ENCODE measurements around the gene WIF1. TPM values are rescaled to one million over a fixed set of nuclear protein-coding genes. Genes with fewer than 3 reads are reported as not detected.

Gene WIF1
- total RNA-seq, 2 experiments from 2014 or later, result not detected

GRCh38 chr12:65067383-65067782, 53.7 kb downstream of the WIF1 start:
- POLR2A ChIA-PET, result no interaction called here
- Histone ChIP-seq H3K9me3 (ENCODE audit: control insufficient read depth in 1 of 2, insufficient read depth in 1 of 2, low read length in 2 of 2) (no peaks in the 10 kb centered on the region), H3K27ac (ENCODE audit: low read depth in 1 of 2, low read length in 2 of 2) (no peak overlapping the region), H3K4me3 (ENCODE audit: low read length) (no peak overlapping the region), H3K36me3 (ENCODE audit: insufficient read depth, low read length) (no peaks in the 10 kb centered on the region), H3K27me3 (ENCODE audit: control insufficient read depth in 1 of 2, insufficient read depth in 2 of 2, low read length in 2 of 2) (peaks cover 0 to 6% of the 10 kb centered on the region in 2 experiments), H3K4me1 (ENCODE audit: insufficient read depth, low read length) (no peaks in the 10 kb centered on the region)
- peak; percentile 5 for TF ChIP-seq CTCF (IDR thresholded peaks at IDR 0.05)
- H3K36me3 Mint-ChIP-seq (ENCODE audit: low read depth), result no peaks in the 10 kb centered on the region
- no peak overlapping the region for H3K4me3 Mint-ChIP-seq
- peaks cover 38% of the 10 kb centered on the region for H3K27me3 Mint-ChIP-seq
- CTCF ChIA-PET, result no interaction called here
- ATAC-seq (ENCODE audit: poor library complexity) (no peak), DNase-seq (no peak)
- H3K27ac Mint-ChIP-seq, result no peak overlapping the region
- intact Hi-C loops (cut with DNase I, micrococcal nuclease), result no loop called here
- no peaks in the 10 kb centered on the region for H3K9me3 Mint-ChIP-seq
- no peaks in the 10 kb centered on the region for H3K4me1 Mint-ChIP-seq (ENCODE audit: low read depth)

GRCh38 chr12:65055859-65056258, 65.2 kb downstream of the WIF1 start:
- no peak for TF ChIP-seq CTCF (IDR thresholded peaks at IDR 0.05)
- no peaks in the 10 kb centered on the region for H3K4me1 ChIP-seq (ENCODE audit: insufficient read depth, low read length)
- no peak overlapping the region for H3K4me3 ChIP-seq (ENCODE audit: low read length)
- Mint-ChIP-seq H3K27ac (no peak overlapping the region), H3K4me1 (ENCODE audit: low read depth) (no peaks in the 10 kb centered on the region), H3K9me3 (no peaks in the 10 kb centered on the region), H3K4me3 (no peak overlapping the region), H3K27me3 (peaks cover 13% of the 10 kb centered on the region), H3K36me3 (ENCODE audit: low read depth) (no peaks in the 10 kb centered on the region)
- intact Hi-C loops (cut with DNase I, micrococcal nuclease), result no loop called here
- CTCF ChIA-PET, result no interaction called here
- no peak for DNase-seq
- no peak for ATAC-seq (ENCODE audit: poor library complexity)
- H3K27ac ChIP-seq (ENCODE audit: low read depth in 1 of 2, low read length in 2 of 2), result no peak overlapping the region
- POLR2A ChIA-PET, result no interaction called here
- no peaks in the 10 kb centered on the region for H3K9me3 ChIP-seq (ENCODE audit: control insufficient read depth in 1 of 2, insufficient read depth in 1 of 2, low read length in 2 of 2)
- no peaks in the 10 kb centered on the region for H3K27me3 ChIP-seq (ENCODE audit: control insufficient read depth in 1 of 2, insufficient read depth in 2 of 2, low read length in 2 of 2)
- H3K36me3 ChIP-seq (ENCODE audit: insufficient read depth, low read length), result no peaks in the 10 kb centered on the region

- Mint-ChIP-seq H3K4me1 (ENCODE audit: low read depth) (no peaks in the 10 kb centered on the region), H3K4me3 (no peak overlapping the region), H3K36me3 (ENCODE audit: low read depth) (no peaks in the 10 kb centered on the region), H3K27ac (no peak overlapping the region), H3K9me3 (no peaks in the 10 kb centered on the region), H3K27me3 (peaks cover 20% of the 10 kb centered on the region)
- Histone ChIP-seq H3K4me1 (ENCODE audit: insufficient read depth, low read length) (no peaks in the 10 kb centered on the region), H3K27ac (ENCODE audit: low read depth in 1 of 2, low read length in 2 of 2) (no peak overlapping the region), H3K27me3 (ENCODE audit: control insufficient read depth in 1 of 2, insufficient read depth in 2 of 2, low read length in 2 of 2) (no peaks in the 10 kb centered on the region), H3K36me3 (ENCODE audit: insufficient read depth, low read length) (no peaks in the 10 kb centered on the region), H3K4me3 (ENCODE audit: low read length) (no peak overlapping the region), H3K9me3 (ENCODE audit: control insufficient read depth in 1 of 2, insufficient read depth in 1 of 2, low read length in 2 of 2) (no peaks in the 10 kb centered on the region)
- no peak for TF ChIP-seq CTCF (IDR thresholded peaks at IDR 0.05)
- POLR2A ChIA-PET, result no interaction called here
- CTCF ChIA-PET, result no interaction called here
- DNase-seq (no peak), ATAC-seq (ENCODE audit: poor library complexity) (no peak)
- intact Hi-C loops (cut with DNase I, micrococcal nuclease), result no loop called here
Observed at GRCh38 chr12:65051218-65051617, 69.9 kb downstream of the WIF1 start.

Data from CD4-positive, alpha-beta T cell (primary cell).